ENCODE results near the gene MICALL1. TPM values are rescaled to one million over a fixed set of nuclear protein-coding genes. Genes with fewer than 3 reads are reported as not detected.

Gene MICALL1
- total and polyA plus RNA-seq, 10 donors: 3.8 to 29.4 (median 18.6) TPM

- intact Hi-C loops (cut with DNase I; ENCODE audit: low total_unique reads): no loop called here
- no peak for TF ChIP-seq POLR2A (IDR thresholded peaks at IDR 0.05)
- TF ChIP-seq POLR2AphosphoS5 (IDR thresholded peaks at IDR 0.05): no peak
- TF ChIP-seq, protein P1, sequence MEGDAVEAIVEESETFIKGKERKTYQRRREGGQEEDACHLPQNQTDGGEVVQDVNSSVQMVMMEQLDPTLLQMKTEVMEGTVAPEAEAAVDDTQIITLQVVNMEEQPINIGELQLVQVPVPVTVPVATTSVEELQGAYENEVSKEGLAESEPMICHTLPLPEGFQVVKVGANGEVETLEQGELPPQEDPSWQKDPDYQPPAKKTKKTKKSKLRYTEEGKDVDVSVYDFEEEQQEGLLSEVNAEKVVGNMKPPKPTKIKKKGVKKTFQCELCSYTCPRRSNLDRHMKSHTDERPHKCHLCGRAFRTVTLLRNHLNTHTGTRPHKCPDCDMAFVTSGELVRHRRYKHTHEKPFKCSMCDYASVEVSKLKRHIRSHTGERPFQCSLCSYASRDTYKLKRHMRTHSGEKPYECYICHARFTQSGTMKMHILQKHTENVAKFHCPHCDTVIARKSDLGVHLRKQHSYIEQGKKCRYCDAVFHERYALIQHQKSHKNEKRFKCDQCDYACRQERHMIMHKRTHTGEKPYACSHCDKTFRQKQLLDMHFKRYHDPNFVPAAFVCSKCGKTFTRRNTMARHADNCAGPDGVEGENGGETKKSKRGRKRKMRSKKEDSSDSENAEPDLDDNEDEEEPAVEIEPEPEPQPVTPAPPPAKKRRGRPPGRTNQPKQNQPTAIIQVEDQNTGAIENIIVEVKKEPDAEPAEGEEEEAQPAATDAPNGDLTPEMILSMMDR (IDR thresholded peaks at IDR 0.05 in 8 of 11, conservative IDR thresholded peaks at IDR 0.05 in 3 of 11): no peak
These were observed 19.2 kb downstream of the MICALL1 start for GRCh38 chr22:37925330-37925729.

DNA sequence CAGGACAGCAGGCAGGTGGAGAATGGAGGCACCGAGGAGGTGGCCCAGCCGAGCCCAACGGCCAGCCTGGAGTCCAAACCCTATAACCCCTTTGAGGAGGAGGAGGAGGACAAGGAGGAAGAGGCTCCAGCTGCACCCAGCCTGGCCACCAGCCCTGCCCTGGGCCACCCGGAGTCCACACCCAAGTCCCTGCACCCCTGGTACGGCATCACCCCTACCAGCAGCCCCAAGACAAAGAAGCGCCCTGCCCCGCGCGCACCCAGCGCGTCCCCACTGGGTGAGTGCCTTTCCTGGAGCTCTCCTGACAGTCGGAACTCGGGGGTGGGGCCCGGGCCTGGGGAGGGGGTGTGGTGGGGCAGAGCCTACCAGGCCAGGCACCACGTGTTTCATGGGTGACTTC is 19.7 kb downstream of the MICALL1 start:
- intact Hi-C loops (cut with DNase I; ENCODE audit: low total_unique reads): no loop called here
- TF ChIP-seq POLR2A (IDR thresholded peaks at IDR 0.05): no peak
- Histone ChIP-seq H3K36me3 (peaks cover 0 to 98% (median 50%) of the 10 kb centered on the region in 6 donors), H3K27ac (no peak overlapping the region), H3K9me3 (no peaks in the 10 kb centered on the region), H3K27me3 (replicated peaks in 1 of 7) (peaks cover 0 to 4% (median 0%) of the 10 kb centered on the region in 7 donors), H3K4me3 (no peak overlapping the region), H3K4me1 (peaks cover 0 to 7% (median 6%) of the 10 kb centered on the region in 6 donors)
- 92 to 98% (median 97%) methylated on average over 10 to 15 of the region's 15 CpGs for WGBS, 5 donors
- no peak for DNase-seq

More at GRCh38 chr22:37925330-37925729, 19.2 kb downstream of the MICALL1 start:
- Histone ChIP-seq H3K27me3 (replicated peaks in 1 of 7) (peaks cover 0 to 4% (median 0%) of the 10 kb centered on the region in 7 donors), H3K36me3 (peaks cover 0 to 98% (median 50%) of the 10 kb centered on the region in 6 donors), H3K4me3 (no peak overlapping the region), H3K27ac (no peak overlapping the region), H3K4me1 (peaks cover 0 to 7% (median 3%) of the 10 kb centered on the region in 6 donors), H3K9me3 (no peaks in the 10 kb centered on the region)
- DNase-seq: no peak
- WGBS, 5 donors: 79 to 94% (median 88%) methylated on average over 2 to 3 of the region's 3 CpGs

DNA sequence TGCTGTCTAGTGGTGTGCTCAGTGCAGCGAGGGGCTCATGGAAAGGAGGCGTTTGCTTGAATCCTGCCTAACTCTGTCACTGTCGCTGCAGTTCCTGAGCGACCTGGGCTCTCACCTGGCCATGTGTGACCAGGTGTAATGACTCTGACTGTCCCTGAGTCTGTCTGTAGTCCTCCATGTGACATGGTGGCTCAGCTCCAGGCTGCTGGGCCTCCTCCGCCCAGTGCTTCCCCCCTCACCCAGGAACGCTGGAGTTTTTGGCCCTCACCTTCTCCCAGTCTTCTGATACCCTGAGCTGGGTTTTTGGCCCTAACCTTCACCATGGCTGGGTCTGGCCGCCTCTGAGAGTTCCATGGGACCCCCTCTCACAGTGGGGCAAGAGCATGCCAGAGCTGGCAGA is 20.3 kb downstream of the MICALL1 start:
- Histone ChIP-seq H3K27ac (no peak overlapping the region), H3K4me3 (no peak overlapping the region), H3K4me1 (peaks cover 0 to 12% (median 8%) of the 10 kb centered on the region in 6 donors), H3K9me3 (no peaks in the 10 kb centered on the region), H3K27me3 (replicated peaks in 1 of 7) (peaks cover 0 to 4% (median 0%) of the 10 kb centered on the region in 7 donors), H3K36me3 (peaks cover 0 to 93% (median 51%) of the 10 kb centered on the region in 6 donors)
- DNase-seq: no peak
- TF ChIP-seq, protein P1 (IDR thresholded peaks at IDR 0.05 in 8 of 11, conservative IDR thresholded peaks at IDR 0.05 in 3 of 11): no peak
- TF ChIP-seq POLR2AphosphoS5 (IDR thresholded peaks at IDR 0.05): no peak
- TF ChIP-seq POLR2A (IDR thresholded peaks at IDR 0.05): no peak
- intact Hi-C loops (cut with DNase I; ENCODE audit: low total_unique reads): no loop called here
- WGBS, 5 donors: 91 to 98% (median 97%) methylated on average over 7 of the region's 7 CpGs

DNA sequence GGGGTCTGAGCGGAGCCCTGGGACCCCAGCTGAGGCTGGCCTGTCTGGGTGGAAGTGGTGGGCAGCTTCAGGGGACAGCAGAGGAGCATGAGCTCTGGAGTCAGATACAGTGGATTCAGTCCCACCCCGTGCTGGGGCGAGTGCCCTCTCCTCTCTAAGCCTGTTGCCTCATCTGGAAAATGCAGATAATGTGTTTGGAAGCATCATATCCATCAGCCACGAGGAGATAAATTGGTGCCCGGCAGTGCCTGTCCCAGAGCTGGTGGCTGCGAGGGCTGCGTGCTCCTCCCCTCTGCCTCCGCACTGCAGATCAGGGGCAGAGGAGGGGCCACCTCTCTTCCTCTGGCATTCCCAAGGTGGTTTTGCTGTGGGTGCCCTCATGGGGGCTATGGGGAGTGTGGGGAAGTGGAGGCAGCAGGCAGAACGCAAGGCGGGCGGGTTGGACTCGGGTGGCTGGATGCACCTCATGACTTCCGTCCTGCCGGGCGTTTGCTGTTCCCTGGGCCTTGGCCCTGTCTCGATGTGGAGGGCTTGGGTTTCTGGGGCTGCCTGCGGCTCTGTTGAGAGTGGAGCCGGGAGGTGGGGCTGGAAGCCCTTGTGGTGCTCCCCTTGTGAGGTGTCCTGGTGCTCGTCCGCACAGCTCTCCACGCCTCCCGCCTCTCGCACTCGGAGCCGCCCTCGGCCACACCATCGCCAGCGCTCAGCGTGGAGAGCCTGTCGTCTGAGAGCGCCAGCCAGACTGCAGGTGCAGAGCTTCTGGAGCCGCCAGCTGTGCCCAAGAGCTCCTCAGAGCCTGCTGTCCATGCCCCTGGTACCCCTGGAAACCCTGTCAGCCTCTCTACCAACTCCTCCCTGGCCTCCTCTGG is 20.9 kb downstream of the MICALL1 start:
- Histone ChIP-seq H3K27ac (no peak overlapping the region), H3K4me3 (no peak overlapping the region), H3K9me3 (no peaks in the 10 kb centered on the region), H3K4me1 (peaks cover 0 to 19% (median 8%) of the 10 kb centered on the region in 6 donors), H3K27me3 (replicated peaks in 1 of 7) (peaks cover 0 to 4% (median 0%) of the 10 kb centered on the region in 7 donors), H3K36me3 (peaks cover 0 to 93% (median 48%) of the 10 kb centered on the region in 6 donors)
- WGBS, 5 donors: 92 to 97% (median 94%) methylated on average over 9 to 32 of the region's 32 CpGs
- TF ChIP-seq POLR2AphosphoS5 (IDR thresholded peaks at IDR 0.05): no peak
- no peak for TF ChIP-seq POLR2A (IDR thresholded peaks at IDR 0.05)
- TF ChIP-seq, protein P1 (IDR thresholded peaks at IDR 0.05 in 8 of 11, conservative IDR thresholded peaks at IDR 0.05 in 3 of 11): no peak
- no peak for DNase-seq
- intact Hi-C loops (cut with DNase I; ENCODE audit: low total_unique reads): no loop called here

All from spleen (tissue), 11 donors.